Tibial artery (tissue), 4 donors: ENCODE measurements around the gene TNFAIP8L2.
A peak's percentile ranks its signal among the peaks of the same experiment; 100 is the strongest.
"Not testable (repeated sequence)": the region's sequence is repeated elsewhere in the genome, so short reads cannot be mapped to it uniquely, and the experiment has no call there.

ENCODE experiments used
- DNase-seq, 2 donors: peaks; one replicate each; pipeline ENCODE4 v3.0.0-alpha.2; 2019
- H3K27ac ChIP-seq, 2 donors: fragments of 200-600 bp; sonication (generic) in 1 of 2; 1 replicate in 1 of 2; 2 replicates in 1 of 2; pipeline ENCODE4 v1.5.1; 2018 to 2019; ENCODE audit warnings: mild to moderate bottlenecking in 1 of 2
- H3K27me3 ChIP-seq, 2 donors: fragments of 200-600 bp; sonication (generic) in 1 of 2; one replicate each; pipeline versions ENCODE4 v1.5.1 to v1.6.0; 2016 to 2019
- H3K36me3 ChIP-seq, 3 donors: fragments of 200-600 bp; sonication (generic) in 2 of 3; one replicate each; pipeline ENCODE4 v1.5.1; 2016 to 2019; ENCODE audit warnings: mild to moderate bottlenecking in 2 of 3
- H3K4me1 ChIP-seq, 4 donors: fragments of 200-600 bp; sonication (generic) in 2 of 4; 1 replicate in 3 of 4; 2 replicates in 1 of 4; pipeline ENCODE4 v1.5.1; 2016 to 2019
- H3K4me3 ChIP-seq, 2 donors: fragments of 200-600 bp; sonication (generic) in 1 of 2; 1 replicate in 1 of 2; 2 replicates in 1 of 2; pipeline ENCODE4 v1.5.1; 2018 to 2019; ENCODE audit warnings: mild to moderate bottlenecking in 2 of 2
- H3K9me3 ChIP-seq, 3 donors: fragments of 200-600 bp; sonication (generic) in 1 of 3; one replicate each; pipeline ENCODE4 v1.5.1; 2016 to 2019
- CTCF ChIP-seq, 2 experiments: fragments of 200-600 bp in 1 of 2; fragments of 450-650 bp in 1 of 2; IDR thresholded peaks; one replicate each; pipeline ENCODE4 v1.5.1; 2017 to 2019; ENCODE audit warnings: antibody characterized with exemption in 2 of 2, mild to moderate bottlenecking in 1 of 2, moderate library complexity in 1 of 2
- intact Hi-C: fragments of 100-400 bp; cut with DNase I; formaldehyde crosslinking; loops from one replicate; pipeline ENCODE4 v1.15.0; 2023; ENCODE audit warnings: low total_unique reads

TNFAIP8L2 gene

DNA sequence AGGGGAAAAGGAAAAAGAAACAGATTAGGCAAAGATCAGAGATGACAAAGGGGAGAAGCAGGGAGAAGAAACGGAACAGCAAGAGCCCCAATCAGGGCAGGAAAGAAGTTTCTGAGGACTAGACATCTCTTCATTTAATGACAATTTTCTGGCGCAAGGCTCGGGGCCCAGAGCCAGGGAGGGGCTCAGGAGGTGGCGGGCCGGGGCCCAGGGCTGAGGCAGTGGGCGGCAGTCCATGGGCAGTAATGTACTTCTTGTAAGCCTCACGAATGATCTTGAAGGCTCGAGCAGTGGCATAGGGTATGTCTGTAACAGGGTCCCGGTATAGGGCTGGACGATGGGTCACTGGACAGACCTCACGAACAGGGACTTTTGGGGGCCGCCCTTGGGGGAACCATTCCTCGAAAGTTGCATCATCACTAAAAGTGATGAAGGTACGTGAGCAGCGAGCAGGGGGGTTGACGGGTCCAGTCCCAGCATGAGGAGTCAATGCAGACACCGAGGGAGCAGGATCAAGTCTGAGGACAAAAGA lies 20.1 kb downstream of the TNFAIP8L2 start:
- intact Hi-C loops, result no loop called here
- no peak for TF ChIP-seq CTCF (IDR thresholded peaks at IDR 0.05)
- Histone ChIP-seq H3K27me3 (no peaks in the 10 kb centered on the region), H3K4me3 (no peak overlapping the region), H3K9me3 (no peaks in the 10 kb centered on the region), H3K4me1 (no peaks in the 10 kb centered on the region), H3K27ac (no peak overlapping the region), H3K36me3 (peaks cover 64 to 88% (median 73%) of the 10 kb centered on the region in 3 donors)
- no peak for DNase-seq

GRCh38 chr1:151184211-151184610 lies 27.8 kb downstream of the TNFAIP8L2 start:
- DNase-seq, result peak in 1 of 2 donors; percentile 11
- H3K36me3 ChIP-seq, result peaks cover 62 to 68% (median 67%) of the 10 kb centered on the region in 3 donors
- no peaks in the 10 kb centered on the region for H3K27me3 ChIP-seq
- intact Hi-C loops, result no loop called here
- H3K4me3 ChIP-seq, result no peak overlapping the region
- no peak overlapping the region for H3K27ac ChIP-seq
- peaks cover 0 to 26% (median 19%) of the 10 kb centered on the region in 4 donors for H3K4me1 ChIP-seq
- H3K9me3 ChIP-seq, result no peaks in the 10 kb centered on the region
- no peak for TF ChIP-seq CTCF (IDR thresholded peaks at IDR 0.05)

- peaks cover 33 to 38% (median 37%) of the 10 kb centered on the region in 3 donors for H3K36me3 ChIP-seq
- no peak for TF ChIP-seq CTCF (IDR thresholded peaks at IDR 0.05)
- no peaks in the 10 kb centered on the region for H3K27me3 ChIP-seq
- DNase-seq, result peak in 1 of 2 donors; percentile 16
- intact Hi-C loops, result no loop called here
- no peaks in the 10 kb centered on the region for H3K9me3 ChIP-seq
- peaks cover 0 to 34% (median 25%) of the 10 kb centered on the region in 4 donors for H3K4me1 ChIP-seq
- H3K4me3 ChIP-seq, result no peak overlapping the region
- H3K27ac ChIP-seq, result peak overlapping the region; percentile 92 to 95
These were observed 30.8 kb downstream of the TNFAIP8L2 start for GRCh38 chr1:151187205-151187604.

GRCh38 chr1:151188667-151189066 lies 32.2 kb downstream of the TNFAIP8L2 start:
- H3K4me1 ChIP-seq, result peaks cover 0 to 34% (median 25%) of the 10 kb centered on the region in 4 donors
- peak overlapping the region; percentile 85 to 91 for H3K4me3 ChIP-seq
- DNase-seq, result peak in 1 of 2 donors; percentile 44
- H3K36me3 ChIP-seq, result peaks cover 18 to 23% (median 23%) of the 10 kb centered on the region in 3 donors
- H3K9me3 ChIP-seq, H3K27me3 ChIP-seq, intact Hi-C loops: not testable (repeated sequence)
- H3K27ac ChIP-seq, result peak overlapping the region; percentile 92 to 95

DNA sequence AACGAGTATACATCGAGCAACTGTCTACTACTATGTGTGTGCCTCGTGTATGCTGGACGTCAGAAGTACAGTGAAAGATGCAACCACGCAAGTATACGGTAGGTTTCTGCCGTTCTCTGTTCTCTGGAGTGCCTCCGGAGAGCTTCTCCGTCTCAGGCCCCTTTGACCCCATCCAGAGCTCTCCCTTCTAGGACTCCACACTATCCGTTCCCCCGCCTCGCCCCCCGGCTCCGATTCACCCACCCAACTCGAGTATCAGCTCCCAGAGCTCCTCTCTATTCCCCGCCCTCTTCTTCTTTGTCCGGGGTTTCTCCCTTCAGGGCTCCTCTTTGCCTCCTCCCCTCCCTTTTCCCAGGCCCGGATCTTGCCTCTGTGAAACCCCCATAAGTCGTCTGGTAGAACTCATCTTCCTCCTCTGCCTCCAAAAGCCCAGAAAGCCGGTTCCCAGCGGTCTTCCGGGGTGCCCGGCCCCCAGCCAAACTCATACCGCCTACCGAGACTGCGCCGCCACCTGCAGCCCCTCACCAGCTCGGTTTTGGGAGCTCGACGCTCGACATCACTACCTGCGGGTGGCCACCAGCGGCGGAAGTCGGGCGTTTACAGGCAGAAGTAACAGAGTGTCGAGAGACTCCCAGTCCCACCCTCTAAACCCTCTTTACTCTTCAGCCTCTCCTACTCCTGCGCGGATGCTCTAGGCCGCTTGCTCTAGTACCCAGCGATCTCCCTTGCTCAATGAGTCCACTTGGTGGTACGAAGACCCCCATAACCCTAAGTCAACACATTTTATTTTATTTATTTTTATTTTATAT lies 33.4 kb downstream of the TNFAIP8L2 start, which contains the start of gene VPS72:
TSS of gene VPS72 (minus strand) at position 561 of the 809 bp plus-strand sequence. CDS start at position 485, 76 bp downstream.
- TF ChIP-seq CTCF (IDR thresholded peaks at IDR 0.05), result peak in 1 of 2 experiments; percentile 49
- intact Hi-C loops, result loop anchor here (5.0 to 10.0 kb wide), 2 partner anchors 62 to 155 kb away; partner anchors contain the start of genes PSMD4 and RFX5
- H3K9me3 ChIP-seq, result no peaks in the 10 kb centered on the region
- H3K27me3 ChIP-seq, result no peaks in the 10 kb centered on the region
- H3K4me1 ChIP-seq, result peaks cover 0 to 34% (median 25%) of the 10 kb centered on the region in 4 donors
- peaks cover 6 to 12% (median 11%) of the 10 kb centered on the region in 3 donors for H3K36me3 ChIP-seq
- peak within 1 kb of the TSS; percentile 92 to 95 for H3K27ac ChIP-seq
- H3K4me3 ChIP-seq, result peak within 1 kb of the TSS; percentile 85 to 91
- DNase-seq, result peak; percentile 87 to 90

DNA sequence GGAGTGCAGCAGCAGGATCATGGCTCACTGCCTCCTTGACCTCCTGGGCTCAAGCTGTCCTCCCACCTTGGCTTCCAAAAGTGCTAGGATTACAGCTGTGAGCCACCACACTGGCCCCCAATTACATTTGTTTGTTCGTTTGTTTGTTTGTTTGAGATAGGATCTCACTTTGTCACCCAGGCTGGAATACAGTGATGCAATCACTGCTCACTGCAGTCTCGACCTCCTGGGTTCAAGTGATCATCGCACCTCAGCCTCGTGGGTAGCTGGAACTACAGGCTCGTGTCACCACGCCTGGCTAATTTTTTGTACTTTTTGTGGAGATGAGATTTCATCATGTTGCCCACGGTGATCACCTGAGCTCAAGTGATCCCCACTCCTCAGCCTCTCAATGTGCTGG lies 35.6 kb downstream of the TNFAIP8L2 start:
- peak in 1 of 2 donors; percentile 17 for DNase-seq
- H3K27ac ChIP-seq, result no peak overlapping the region
- intact Hi-C loops, result loop anchor here (5.0 to 10.0 kb wide), 2 partner anchors 60 to 153 kb away; partner anchors contain the start of genes PSMD4 and RFX5

More for the DNA sequence above, 35.6 kb downstream of the TNFAIP8L2 start:
- H3K4me3 ChIP-seq, result no peak overlapping the region
- H3K27me3 ChIP-seq, result no peaks in the 10 kb centered on the region
- no peaks in the 10 kb centered on the region for H3K36me3 ChIP-seq
- H3K9me3 ChIP-seq, result no peaks in the 10 kb centered on the region
- H3K4me1 ChIP-seq, result peaks cover 0 to 40% (median 25%) of the 10 kb centered on the region in 4 donors
- no peak for TF ChIP-seq CTCF (IDR thresholded peaks at IDR 0.05)
